Kidney glomerular epithelial cell (primary cell): ENCODE data around the gene HYOU1.
"Not testable (repeated sequence)": the region's sequence is repeated elsewhere in the genome, so short reads cannot be mapped to it uniquely, and the experiment has no call there.

Experiments used
- DNase-seq: peaks from one replicate; lab custom pipeline; 2025; lab: John Stamatoyannopoulos, UW

Gene HYOU1

GRCh38 chr11:119019996-119020395 is 37.0 kb downstream of the HYOU1 start:
- DNase-seq, result no peak

GRCh38 chr11:119018074-119018938 is 38.7 kb downstream of the HYOU1 start, which contains the start of the genes RPS25 and TRAPPC4:
TSS of gene RPS25 (minus strand) at chr11:119018343. CDS start at chr11:119018284, 59 bp downstream.
TSS of gene TRAPPC4 (plus strand) at chr11:119018766. CDS start at chr11:119018796, 30 bp downstream.
- DNase-seq, result peak; percentile 95

DNA sequence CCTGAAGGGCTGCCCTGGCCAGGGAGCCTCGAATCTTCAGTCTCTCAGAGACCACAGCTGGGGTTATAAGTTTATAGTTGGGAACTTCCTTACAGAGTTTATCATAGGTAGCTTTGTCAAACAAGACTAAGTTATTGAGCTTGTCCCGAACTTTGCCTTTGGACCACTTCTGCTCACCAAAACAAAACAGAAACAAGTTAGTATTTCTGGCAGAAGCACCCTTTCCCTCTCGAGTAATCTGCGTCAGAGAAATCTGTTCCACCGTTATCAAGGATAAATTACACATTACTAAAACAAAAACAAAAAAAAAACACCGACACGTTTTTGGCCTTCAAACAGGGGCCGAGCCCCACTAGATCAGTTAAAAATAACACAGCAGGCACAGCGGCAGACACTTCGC is 39.6 kb downstream of the HYOU1 start:
- DNase-seq, result not testable (repeated sequence)

DNA sequence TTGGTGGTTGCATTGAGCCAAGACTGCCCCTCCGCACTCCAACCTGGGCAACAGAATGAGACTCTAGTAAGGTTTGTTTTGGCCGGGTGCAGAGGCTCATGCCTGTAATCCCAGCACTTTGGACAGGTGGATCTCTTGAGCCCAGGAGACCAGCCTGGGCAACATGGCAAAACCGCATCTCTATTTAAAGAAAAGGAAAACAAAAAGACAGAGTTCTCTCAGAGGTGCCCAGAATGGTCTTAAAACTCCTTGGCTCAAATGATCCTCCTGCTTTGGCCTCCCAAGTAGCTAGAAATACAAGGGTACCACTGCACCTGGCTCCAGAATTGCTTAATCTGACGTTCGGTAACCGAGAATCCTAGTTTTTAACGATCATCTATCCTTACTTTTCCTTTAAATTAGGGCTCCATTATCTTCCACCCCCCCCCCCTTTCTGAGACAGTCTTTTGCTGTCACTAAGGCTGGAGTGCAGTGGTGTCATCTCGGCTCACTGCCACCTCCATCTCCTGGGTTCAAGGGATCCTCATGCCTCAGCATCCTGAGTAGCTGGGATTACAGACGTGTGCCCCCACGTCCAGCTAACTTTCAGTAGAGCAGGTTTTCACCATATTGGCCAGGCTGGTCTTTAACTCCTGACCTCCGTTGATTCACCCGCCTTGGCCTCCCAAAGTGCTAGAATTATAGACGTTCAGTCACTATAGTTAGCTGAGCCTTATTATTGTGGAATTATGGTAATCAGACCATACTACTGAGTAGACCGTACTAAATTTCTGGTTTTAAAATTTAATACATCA is 40.6 kb downstream of the HYOU1 start:
- DNase-seq, result no peak

DNA sequence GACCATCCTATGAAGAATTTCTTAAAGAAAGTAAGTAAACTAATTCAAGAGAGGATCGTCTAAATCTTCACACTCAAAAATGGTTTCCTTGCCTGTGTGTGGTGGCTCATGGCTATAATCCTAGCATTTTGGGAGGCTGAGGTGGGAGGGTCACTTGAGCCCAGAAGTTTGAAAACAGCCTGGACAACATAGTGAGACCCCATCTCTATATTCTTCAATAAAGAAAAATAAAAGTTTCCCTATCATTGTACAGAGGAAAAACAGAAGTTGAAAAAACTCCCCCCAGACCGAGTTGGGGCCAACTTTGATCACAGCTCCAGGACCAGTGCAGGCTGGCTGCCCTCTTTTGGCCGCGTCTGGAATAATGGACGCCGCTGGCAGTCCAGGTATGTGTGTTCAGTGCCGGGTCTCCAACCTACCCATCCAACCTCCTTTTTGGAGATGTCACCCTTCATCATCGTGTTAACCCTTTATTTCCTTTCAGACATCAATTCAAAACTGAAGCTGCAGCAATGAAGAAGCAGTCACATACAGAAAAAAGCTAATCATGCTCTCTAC is 41.9 kb downstream of the HYOU1 start:
- no peak for DNase-seq

- DNase-seq, result no peak
These were observed 42.6 kb downstream of the HYOU1 start for GRCh38 chr11:119014209-119014924.

GRCh38 chr11:119012629-119013170 is 44.3 kb downstream of the HYOU1 start:
- DNase-seq, result no peak

GRCh38 chr11:119011476-119012053 is 45.4 kb downstream of the HYOU1 start:
- DNase-seq, result no peak

DNA sequence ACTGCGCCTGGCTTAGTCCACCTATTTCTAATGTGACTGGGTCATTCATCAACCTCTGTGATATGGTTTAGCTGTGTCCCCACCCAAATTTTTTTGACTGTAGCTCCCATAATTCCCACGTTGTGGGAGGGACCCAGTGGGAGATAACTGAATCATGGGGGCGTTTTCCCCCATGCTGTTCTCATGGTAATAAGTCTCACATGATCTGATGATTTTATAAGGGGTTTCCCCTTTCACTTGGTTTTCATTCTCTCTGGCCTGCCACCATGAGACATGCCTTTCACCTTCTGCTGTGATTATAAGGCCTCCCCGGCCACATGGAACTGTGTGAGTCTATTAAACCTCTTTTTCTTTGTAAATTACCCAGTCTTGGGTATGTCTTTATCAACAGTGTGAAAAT is 50.3 kb downstream of the HYOU1 start:
- no peak for DNase-seq

- no peak for DNase-seq
These were observed 56.1 kb downstream of the HYOU1 start for GRCh38 chr11:119000906-119001305.

DNA sequence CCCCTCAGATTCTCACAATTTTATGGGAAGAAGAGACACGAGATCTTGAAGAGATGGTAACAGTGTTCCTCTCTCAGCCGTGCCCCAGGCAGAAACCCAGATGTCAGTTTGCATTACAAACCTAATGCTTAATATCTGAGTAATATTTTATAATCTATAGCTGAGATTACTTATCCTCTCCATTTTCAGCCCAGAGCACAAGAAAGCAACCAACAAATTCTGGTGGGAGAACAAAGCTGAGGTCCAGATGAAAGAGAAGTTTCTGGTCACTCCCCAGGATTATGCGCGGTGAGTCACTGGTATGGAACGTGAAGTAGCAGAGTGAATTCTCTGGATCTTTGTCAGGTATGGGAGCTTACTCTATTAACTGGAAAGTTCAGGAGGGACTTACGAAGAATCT is 58.2 kb downstream of the HYOU1 start:
- peak; percentile 80 for DNase-seq

GRCh38 chr11:118998388-118998717 is 58.7 kb downstream of the HYOU1 start:
- no peak for DNase-seq

DNA sequence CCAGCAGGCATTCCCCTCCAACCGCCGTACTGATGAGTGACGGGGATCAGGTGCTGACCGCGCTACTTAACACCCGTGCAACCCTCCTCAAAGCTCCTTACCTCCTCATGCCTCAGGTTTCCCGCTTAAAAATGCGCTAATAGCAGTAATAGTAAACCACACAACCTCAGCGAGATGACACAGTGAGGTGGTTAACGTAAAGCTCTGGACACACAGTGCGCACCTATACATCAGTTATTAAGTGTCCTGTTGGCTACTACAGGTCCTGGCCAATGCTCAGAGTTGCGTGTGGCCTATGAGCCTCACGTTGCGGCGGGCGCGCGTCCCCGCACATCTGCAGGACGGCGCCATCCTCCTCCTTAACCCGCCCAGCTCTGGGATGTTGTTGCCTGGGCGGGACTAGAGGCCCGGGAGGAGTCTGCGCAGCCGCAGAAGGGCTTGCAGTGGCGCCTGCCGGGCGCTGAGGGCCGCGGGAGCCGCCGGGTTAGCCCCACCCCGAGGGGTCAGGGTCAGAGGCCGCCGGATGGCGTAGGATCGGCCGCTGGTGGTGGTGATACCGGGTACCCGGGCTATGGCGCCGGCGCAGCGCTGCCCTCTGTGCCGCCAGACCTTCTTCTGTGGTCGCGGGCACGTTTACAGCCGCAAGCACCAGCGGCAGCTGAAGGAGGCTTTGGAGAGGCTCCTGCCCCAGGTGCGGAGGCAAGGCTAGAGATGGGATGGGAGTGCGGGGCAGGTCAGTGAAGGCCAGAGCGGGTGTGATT is 59.2 kb downstream of the HYOU1 start, which contains the start of gene CENATAC:
Gene CENATAC, plus strand, starts transcription at position 512 of the 761 bp plus-strand sequence. Its CDS starts 60 bp downstream, at position 572.
- peak; percentile 84 for DNase-seq

GRCh38 chr11:118996926-118997626 is 59.9 kb downstream of the HYOU1 start:
- no peak for DNase-seq
